Keratinocyte (primary cell): ENCODE results near the gene GYG1. TPM values are rescaled to one million over a fixed set of nuclear protein-coding genes. Genes with fewer than 3 reads are reported as not detected.
"Not testable (repeated sequence)": the region's sequence is repeated elsewhere in the genome, so short reads cannot be mapped to it uniquely, and the experiment has no call there.

ENCODE experiments used
- DNase-seq: peaks from one replicate; pipeline ENCODE4 v3.0.0-alpha.2; 2011; ENCODE audit warnings: low read depth, missing footprints, low spot score
- FAIRE-seq: peaks from 2 replicates; lab custom pipeline; 2011; peaks lifted over from hg19 to GRCh38; lab: Jason Lieb, UNC
- H2AFZ ChIP-seq: 2 replicates; pipeline ENCODE4 v1.6.0; 2012; ENCODE audit warnings: low read length, control low read depth, inconsistent platforms; ENCODE audit not compliant: control insufficient read depth
- H3K27ac ChIP-seq: 2 replicates; pipeline ENCODE4 v1.5.1; 2011; ENCODE audit warnings: low read length; ENCODE audit not compliant: control insufficient read depth, insufficient read depth
- H3K27me3 ChIP-seq: 3 replicates; pipeline ENCODE4 v1.6.0; 2011; ENCODE audit warnings: low read length; ENCODE audit not compliant: control insufficient read depth, insufficient read depth; ENCODE audit errors: extremely low read depth
- H3K36me3 ChIP-seq, 2 experiments: 2 replicates in 1 of 2; 3 replicates in 1 of 2; pipeline ENCODE4 v1.5.1; 2011; ENCODE audit warnings: low read length in 2 of 2, mild to moderate bottlenecking in 1 of 2; ENCODE audit not compliant: control insufficient read depth in 2 of 2, insufficient read depth in 2 of 2; ENCODE audit errors: extremely low read depth in 1 of 2
- H3K4me1 ChIP-seq: 3 replicates; pipeline ENCODE4 v1.5.1; 2011; ENCODE audit warnings: low read length; ENCODE audit not compliant: control insufficient read depth, insufficient read depth; ENCODE audit errors: extremely low read depth
- H3K4me2 ChIP-seq: 3 replicates; pipeline ENCODE4 v1.6.0; 2011; ENCODE audit warnings: low read depth, low read length; ENCODE audit not compliant: control insufficient read depth, insufficient read depth; ENCODE audit errors: extremely low read depth
- H3K4me3 ChIP-seq, 3 experiments: fragments of 200-600 bp in 1 of 3; sonication (generic) in 1 of 3; 2 replicates in 2 of 3; 3 replicates in 1 of 3; pipeline ENCODE4 v1.5.1; 2011 to 2016; ENCODE audit warnings: low read length in 3 of 3, mild to moderate bottlenecking in 3 of 3, control low read depth in 2 of 3, inconsistent platforms in 1 of 3, low read depth in 1 of 3, mixed read lengths in 1 of 3, mixed run types in 1 of 3, moderate library complexity in 1 of 3; ENCODE audit not compliant: control insufficient read depth in 2 of 3, insufficient read depth in 2 of 3; ENCODE audit errors: extremely low read depth in 1 of 3
- H3K79me2 ChIP-seq: 2 replicates; pipeline ENCODE4 v1.6.0; 2012; ENCODE audit warnings: low read length; ENCODE audit not compliant: control insufficient read depth, insufficient read depth
- H3K9ac ChIP-seq: 3 replicates; pipeline ENCODE4 v1.6.0; 2011; ENCODE audit warnings: low read length; ENCODE audit not compliant: control insufficient read depth, insufficient read depth; ENCODE audit errors: extremely low read depth
- H3K9me1 ChIP-seq: 3 replicates; pipeline ENCODE4 v1.6.0; 2011; ENCODE audit warnings: low read length; ENCODE audit not compliant: control insufficient read depth, insufficient read depth; ENCODE audit errors: extremely low read depth
- H3K9me3 ChIP-seq: 2 replicates; pipeline ENCODE4 v1.5.1; 2012; ENCODE audit warnings: low read depth, low read length; ENCODE audit not compliant: control insufficient read depth
- H4K20me1 ChIP-seq: 3 replicates; pipeline ENCODE4 v1.6.0; 2011; ENCODE audit warnings: low read length; ENCODE audit not compliant: control insufficient read depth, insufficient read depth; ENCODE audit errors: extremely low read depth
- EZH2 ChIP-seq: IDR thresholded peaks from one replicate; pipeline ENCODE4 v1.6.1; 2012; ENCODE audit warnings: inconsistent platforms, mild to moderate bottlenecking, low read length, moderate library complexity
- dilution Hi-C: fragments of 300-500 bp; cut with MboI; formaldehyde crosslinking; loops from one replicate; pipeline ENCODE4 v1.7.0; 2020; ENCODE audit warnings: low sequenced_read_pairs; ENCODE audit not compliant: extremely low pct_ligation_motif_present
- polyA plus RNA-seq, 5 experiments: library from polyadenylated mRNA; depleted of rRNA in 3 of 5; stranded (reverse) in 3 of 5; stranded (forward) in 1 of 5; unstranded in 1 of 5; fragments of >200 nt; gene quantifications; 1 replicate in 1 of 5; 2 replicates in 3 of 5; 3 replicates in 1 of 5; pipeline versions ENCODE4 v1.2.1 to v1.2.3, GENCODE V29; 2011 to 2012; ENCODE audit warnings: missing spikeins in 2 of 5, low read depth in 1 of 5, low replicate concordance in 1 of 5
- TF ChIP-seq, protein P1 (sequence below), 3 experiments: IDR thresholded peaks in 1 of 3; conservative IDR thresholded peaks in 1 of 3; optimal IDR thresholded peaks in 1 of 3; 2 replicates in 2 of 3; 3 replicates in 1 of 3; pipeline versions ENCODE3 to v1.5.1; 2011; ENCODE audit warnings: low read length in 3 of 3, mild to moderate bottlenecking in 3 of 3, moderate library complexity in 2 of 3, control low read depth in 1 of 3, inconsistent platforms in 1 of 3; ENCODE audit not compliant: insufficient read depth in 2 of 3; ENCODE audit errors: extremely low read depth in 1 of 3

Gene GYG1
- polyA plus RNA-seq, 1 donor (not counting 4 experiments of a cell fraction or from before 2014, with no cell fraction given), result 25.2 TPM

- no peaks in the 10 kb centered on the region for H3K4me1 ChIP-seq
- DNase-seq (no peak), FAIRE-seq (no peak)
- no peaks in the 10 kb centered on the region for H3K79me2 ChIP-seq
- peak overlapping the region; percentile 76 for H2AFZ ChIP-seq
- H3K9me1 ChIP-seq, result no peaks in the 10 kb centered on the region
- no peak overlapping the region for H3K27ac ChIP-seq
- dilution Hi-C loops, result no loop called here
- no peaks in the 10 kb centered on the region for H3K36me3 ChIP-seq
- H4K20me1 ChIP-seq, result no peaks in the 10 kb centered on the region
- H3K27me3 ChIP-seq, result no peaks in the 10 kb centered on the region
- peak overlapping the region; percentile 83 for H3K4me2 ChIP-seq
- TF ChIP-seq EZH2, result no peak
- TF ChIP-seq, protein P1, sequence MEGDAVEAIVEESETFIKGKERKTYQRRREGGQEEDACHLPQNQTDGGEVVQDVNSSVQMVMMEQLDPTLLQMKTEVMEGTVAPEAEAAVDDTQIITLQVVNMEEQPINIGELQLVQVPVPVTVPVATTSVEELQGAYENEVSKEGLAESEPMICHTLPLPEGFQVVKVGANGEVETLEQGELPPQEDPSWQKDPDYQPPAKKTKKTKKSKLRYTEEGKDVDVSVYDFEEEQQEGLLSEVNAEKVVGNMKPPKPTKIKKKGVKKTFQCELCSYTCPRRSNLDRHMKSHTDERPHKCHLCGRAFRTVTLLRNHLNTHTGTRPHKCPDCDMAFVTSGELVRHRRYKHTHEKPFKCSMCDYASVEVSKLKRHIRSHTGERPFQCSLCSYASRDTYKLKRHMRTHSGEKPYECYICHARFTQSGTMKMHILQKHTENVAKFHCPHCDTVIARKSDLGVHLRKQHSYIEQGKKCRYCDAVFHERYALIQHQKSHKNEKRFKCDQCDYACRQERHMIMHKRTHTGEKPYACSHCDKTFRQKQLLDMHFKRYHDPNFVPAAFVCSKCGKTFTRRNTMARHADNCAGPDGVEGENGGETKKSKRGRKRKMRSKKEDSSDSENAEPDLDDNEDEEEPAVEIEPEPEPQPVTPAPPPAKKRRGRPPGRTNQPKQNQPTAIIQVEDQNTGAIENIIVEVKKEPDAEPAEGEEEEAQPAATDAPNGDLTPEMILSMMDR (optimal IDR thresholded peaks at IDR 0.05 in 1 of 3, IDR thresholded peaks at IDR 0.05 in 1 of 3, conservative IDR thresholded peaks at IDR 0.05 in 1 of 3; ENCODE audit: extremely low read depth in 1 of 3, insufficient read depth in 2 of 3, low read length in 3 of 3), result no peak
- H3K9me3 ChIP-seq, result no peaks in the 10 kb centered on the region
- H3K4me3 ChIP-seq, result no peak overlapping the region
- H3K9ac ChIP-seq, result no peak overlapping the region
Observed at GRCh38 chr3:148975696-148976095, 15.6 kb upstream of the GYG1 start.

DNA sequence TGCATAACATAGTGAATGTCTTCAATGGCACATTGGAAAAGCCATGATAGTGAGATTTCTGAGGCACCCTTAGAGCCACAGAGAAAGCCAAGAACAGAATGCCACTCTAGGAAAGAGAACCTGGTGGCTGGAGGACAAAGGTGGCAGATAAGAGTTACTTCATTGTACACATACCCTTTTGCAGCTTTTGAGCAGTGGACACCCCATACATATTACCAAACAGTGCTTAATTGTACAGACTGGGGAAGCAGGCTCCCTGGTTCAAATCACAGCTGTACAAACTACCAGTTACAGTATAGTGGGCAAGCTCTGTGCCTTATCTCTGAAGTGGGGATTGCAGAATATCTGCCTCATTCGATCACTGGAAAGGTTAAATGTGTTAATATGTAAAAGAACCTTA is 10.1 kb upstream of the GYG1 start:
- FAIRE-seq (no peak), DNase-seq (no peak)

GRCh38 chr3:148987551-148987950 is 3.8 kb upstream of the GYG1 start:
- H3K9me3 ChIP-seq, H2AFZ ChIP-seq, H3K4me2 ChIP-seq, H3K36me3 ChIP-seq, H3K27ac ChIP-seq, H3K27me3 ChIP-seq, H3K9ac ChIP-seq, dilution Hi-C loops, FAIRE-seq, H3K9me1 ChIP-seq, H3K79me2 ChIP-seq, H3K4me3 ChIP-seq, H3K4me1 ChIP-seq, DNase-seq, H4K20me1 ChIP-seq: not testable (repeated sequence)

More for the DNA sequence above, 10.1 kb upstream of the GYG1 start:
- H3K4me1 ChIP-seq, result no peaks in the 10 kb centered on the region
- H3K9ac ChIP-seq, result no peak overlapping the region
- no peak overlapping the region for H2AFZ ChIP-seq
- H3K4me3 ChIP-seq, result no peak overlapping the region
- no peaks in the 10 kb centered on the region for H3K79me2 ChIP-seq
- H3K27me3 ChIP-seq, result no peaks in the 10 kb centered on the region
- H3K27ac ChIP-seq, result no peak overlapping the region
- H3K9me1 ChIP-seq, result no peaks in the 10 kb centered on the region
- H3K36me3 ChIP-seq, result no peaks in the 10 kb centered on the region
- no peaks in the 10 kb centered on the region for H3K9me3 ChIP-seq
- TF ChIP-seq, protein P1 (optimal IDR thresholded peaks at IDR 0.05 in 1 of 3, IDR thresholded peaks at IDR 0.05 in 1 of 3, conservative IDR thresholded peaks at IDR 0.05 in 1 of 3; ENCODE audit: extremely low read depth in 1 of 3, insufficient read depth in 2 of 3, low read length in 3 of 3), result no peak
- TF ChIP-seq EZH2, result no peak
- dilution Hi-C loops, result no loop called here
- no peak overlapping the region for H3K4me2 ChIP-seq
- H4K20me1 ChIP-seq, result no peaks in the 10 kb centered on the region
